B cell (primary cell): ENCODE data around the gene GLIS1. TPM values are rescaled to one million over a fixed set of nuclear protein-coding genes. Genes with fewer than 3 reads are reported as not detected.

Experiments
- ATAC-seq: fragments of 200-7000 bp; cut with Tn5 transposase; one replicate; pipeline ENCODE4 v1.10.0; 2021; ENCODE audit warnings: low read depth, mild to moderate bottlenecking, moderate number of reproducible peaks, moderate library complexity
- CTCF ChIA-PET: fragments of 350-600 bp; sonication (Branson Sonifier 250); formaldehyde crosslinking; loops from one replicate; lab custom pipeline; 2021; ENCODE audit warnings: antibody characterized with exemption, inconsistent platforms; lab: Charles Lee
- POLR2A ChIA-PET: fragments of 350-600 bp; sonication (Branson Sonifier 250); formaldehyde crosslinking; loops from one replicate; lab custom pipeline; 2021; ENCODE audit warnings: antibody characterized with exemption; lab: Charles Lee
- DNase-seq: peaks from one replicate; pipeline ENCODE4 v3.0.0; 2013
- H2AFZ ChIP-seq: 2 replicates; pipeline ENCODE4 v1.6.1; 2012; ENCODE audit warnings: mild to moderate bottlenecking, low read depth, low read length; ENCODE audit not compliant: insufficient read depth, poor library complexity, severe bottlenecking
- H3K27ac ChIP-seq, 2 donors: 1 replicate in 1 of 2; 2 replicates in 1 of 2; pipeline ENCODE4 v1.5.1; 2012 to 2013; ENCODE audit warnings: low read length in 2 of 2, mild to moderate bottlenecking in 2 of 2, moderate library complexity in 1 of 2
- H3K27me3 ChIP-seq, 4 experiments: fragments of 200-600 bp in 1 of 4; sonication (generic) in 1 of 4; replicated peaks in 1 of 4; 1 replicate in 2 of 4; 2 replicates in 2 of 4; pipeline versions ENCODE4 v1.6.1 to v1.7.0; 2013 to 2016; ENCODE audit warnings: low read length in 3 of 4, mild to moderate bottlenecking in 2 of 4, mixed read lengths in 1 of 4, moderate library complexity in 1 of 4; ENCODE audit not compliant: insufficient read depth in 4 of 4, control insufficient read depth in 3 of 4; ENCODE audit errors: control extremely low read depth in 1 of 4
- H3K36me3 ChIP-seq, 2 experiments: replicated peaks in 1 of 2; 1 replicate in 1 of 2; 2 replicates in 1 of 2; pipeline versions ENCODE4 v1.6.1 to v1.7.1; 2013; ENCODE audit warnings: low read length in 1 of 2; ENCODE audit not compliant: insufficient read depth in 2 of 2, control insufficient read depth in 1 of 2; ENCODE audit errors: control extremely low read depth in 1 of 2, extremely low read depth in 1 of 2
- H3K4me1 ChIP-seq, 2 donors: fragments of 200-600 bp in 1 of 2; sonication (generic) in 1 of 2; 1 replicate in 1 of 2; 2 replicates in 1 of 2; pipeline versions ENCODE4 v1.5.1 to v1.6.1; 2013 to 2017; ENCODE audit warnings: low read length in 2 of 2; ENCODE audit not compliant: control insufficient read depth in 2 of 2, insufficient read depth in 2 of 2
- H3K4me2 ChIP-seq: replicated peaks from 2 replicates; pipeline ENCODE3; 2012; ENCODE audit warnings: mild to moderate bottlenecking, low read depth, low read length; ENCODE audit not compliant: poor library complexity, severe bottlenecking
- H3K4me3 ChIP-seq, 5 experiments: fragments of 200-600 bp in 1 of 5; sonication (generic) in 1 of 5; 1 replicate in 3 of 5; 2 replicates in 2 of 5; pipeline versions ENCODE4 v1.5.1 to v1.7.0; 2011 to 2016; ENCODE audit warnings: low read length in 4 of 5, mild to moderate bottlenecking in 4 of 5, low read depth in 2 of 5, control low read depth in 1 of 5, moderate library complexity in 1 of 5; ENCODE audit not compliant: insufficient read depth in 1 of 5; ENCODE audit errors: control extremely low read depth in 1 of 5, extremely low read depth in 1 of 5
- H3K79me2 ChIP-seq: fragments of 200-600 bp; sonication (generic); one replicate; pipeline ENCODE4 v1.6.0; 2016; ENCODE audit warnings: low read length; ENCODE audit not compliant: control insufficient read depth, insufficient read depth
- H3K9ac ChIP-seq: fragments of 200-600 bp; sonication (generic); 2 replicates; pipeline ENCODE4 v1.6.1; 2017; ENCODE audit warnings: mild to moderate bottlenecking, low read length, moderate library complexity
- H3K9me3 ChIP-seq, 3 donors: one replicate each; pipeline versions ENCODE4 v1.6.1 to v1.7.1; 2013; ENCODE audit warnings: low read length in 2 of 3; ENCODE audit not compliant: control insufficient read depth in 2 of 3, insufficient read depth in 1 of 3; ENCODE audit errors: control extremely low read depth in 1 of 3
- H4K20me1 ChIP-seq: 2 replicates; pipeline ENCODE4 v1.6.0; 2012; ENCODE audit warnings: mild to moderate bottlenecking, low read length; ENCODE audit not compliant: insufficient read depth, control insufficient read depth, poor library complexity, severe bottlenecking
- H3K27ac Mint-ChIP-seq: one replicate; pipeline ENCODE4 v1.8.0; 2021; ENCODE audit warnings: mixed read lengths
- H3K27me3 Mint-ChIP-seq: one replicate; pipeline ENCODE4 v1.8.0; 2021; ENCODE audit warnings: mixed read lengths
- H3K4me1 Mint-ChIP-seq: one replicate; pipeline ENCODE4 v1.8.0; 2021; ENCODE audit warnings: mixed read lengths
- H3K4me3 Mint-ChIP-seq: one replicate; pipeline ENCODE4 v1.8.0; 2021; ENCODE audit warnings: mixed read lengths
- H3K9me3 Mint-ChIP-seq: one replicate; pipeline ENCODE4 v1.8.0; 2022; ENCODE audit warnings: mixed read lengths; ENCODE audit not compliant: insufficient read depth
- CTCF ChIP-seq: fragments of 200-600 bp; IDR thresholded peaks from one replicate; pipeline ENCODE4 v1.8.0; 2022; ENCODE audit warnings: antibody characterized with exemption, mild to moderate bottlenecking
- EZH2 ChIP-seq: IDR thresholded peaks from 2 replicates; pipeline ENCODE4 v1.6.1; 2012; ENCODE audit warnings: borderline replicate concordance, low read depth, mild to moderate bottlenecking, moderate library complexity, low read length; ENCODE audit not compliant: insufficient read depth, poor library complexity, severe bottlenecking
- WGBS: methylation state at CpG from one replicate; pipeline ENCODE4 v1.1.5; 2013; ENCODE audit warnings: missing lambda C conversion rate; ENCODE audit not compliant: insufficient coverage; 5-methylcytosine and 5-hydroxymethylcytosine counted together
- intact Hi-C: fragments of 100-400 bp; cut with micrococcal nuclease; formaldehyde crosslinking; loops from one replicate; pipeline ENCODE4 v1.10.0; 2022
- polyA plus RNA-seq: library from polyadenylated mRNA; depleted of rRNA; stranded (reverse); fragments of >200 nt; gene quantifications from 2 replicates; pipeline ENCODE4 v1.2.3, GENCODE V29; 2012
- total RNA-seq, 2 donors: library from RNA; stranded (reverse); fragments of 120-200 nt in 1 of 2; gene quantifications; 1 replicate in 1 of 2; 2 replicates in 1 of 2; pipeline versions ENCODE4 v1.2.3 to v1.2.4, GENCODE V29; 2013 to 2022

The GLIS1 gene
- total and polyA plus RNA-seq, 2 donors (not counting 1 experiment from before 2014, with no cell fraction given), result not detected

DNA sequence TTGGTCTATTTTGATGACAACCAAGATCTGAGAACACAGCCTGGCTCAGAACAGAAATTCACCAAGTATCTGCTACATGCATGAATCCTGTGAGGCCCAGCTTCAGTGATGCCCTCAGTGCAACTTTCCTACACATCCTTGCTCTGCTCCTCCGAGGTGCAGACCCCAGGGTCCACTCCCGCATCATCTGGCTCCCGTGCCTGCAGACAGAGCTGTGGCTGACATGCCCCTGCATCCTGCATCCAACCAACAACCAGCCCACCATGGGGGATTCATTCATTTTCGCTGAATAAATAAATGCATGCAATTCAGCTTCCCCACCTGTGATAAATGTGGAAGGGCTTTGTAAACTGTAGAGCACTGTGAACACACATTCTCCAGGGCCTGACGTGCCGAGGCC is 112.3 kb downstream of the GLIS1 start:
- no peaks in the 10 kb centered on the region for H4K20me1 ChIP-seq
- H3K27me3 ChIP-seq, result no peaks in the 10 kb centered on the region
- CTCF ChIA-PET, result interaction anchor here (0.9 kb wide), 1 partner anchor 96 kb away, joined by 3 read pairs; no protein-coding TSS in a partner anchor
- H3K27ac ChIP-seq, result no peak overlapping the region
- H3K4me3 ChIP-seq, result no peak overlapping the region
- TF ChIP-seq EZH2, result no peak
- no peak for TF ChIP-seq CTCF
- H3K4me3 Mint-ChIP-seq, result no peak overlapping the region
- no peak overlapping the region for H3K9ac ChIP-seq
- no peak for DNase-seq
- no peaks in the 10 kb centered on the region for H3K4me1 ChIP-seq
- H3K9me3 Mint-ChIP-seq, result no peaks in the 10 kb centered on the region
- H2AFZ ChIP-seq, result no peak overlapping the region
- H3K36me3 ChIP-seq, result no peaks in the 10 kb centered on the region
- no peaks in the 10 kb centered on the region for H3K4me1 Mint-ChIP-seq
- no peaks in the 10 kb centered on the region for H3K9me3 ChIP-seq
- peaks cover 7% of the 10 kb centered on the region for H3K27me3 Mint-ChIP-seq
- ATAC-seq, result no peak
- 67% methylated on average over 3 of the region's 6 CpGs for WGBS
- H3K4me2 ChIP-seq, result no peak overlapping the region
- no peaks in the 10 kb centered on the region for H3K79me2 ChIP-seq
- intact Hi-C loops, result no loop called here
- POLR2A ChIA-PET, result no interaction called here
- H3K27ac Mint-ChIP-seq, result no peak overlapping the region

- Mint-ChIP-seq H3K4me1 (no peaks in the 10 kb centered on the region), H3K27me3 (peaks cover 7% of the 10 kb centered on the region), H3K9me3 (no peaks in the 10 kb centered on the region), H3K4me3 (no peak overlapping the region), H3K27ac (no peak overlapping the region)
- intact Hi-C loops, result no loop called here
- no peak overlapping the region for H3K4me3 ChIP-seq
- no peaks in the 10 kb centered on the region for H3K4me1 ChIP-seq
- ATAC-seq, result no peak
- no peaks in the 10 kb centered on the region for H4K20me1 ChIP-seq
- WGBS, result 85% methylated on average over 10 of the region's 10 CpGs
- ChIA-PET CTCF (interaction anchor here (0.9 kb wide), 1 partner anchor 97 kb away, joined by 3 read pairs; no protein-coding TSS in a partner anchor), POLR2A (no interaction called here)
- no peak overlapping the region for H3K27ac ChIP-seq
- no peak overlapping the region for H3K9ac ChIP-seq
- H3K4me2 ChIP-seq, result no peak overlapping the region
- no peaks in the 10 kb centered on the region for H3K36me3 ChIP-seq
- H3K9me3 ChIP-seq, result no peaks in the 10 kb centered on the region
- H3K27me3 ChIP-seq, result no peaks in the 10 kb centered on the region
- no peak for DNase-seq
- TF ChIP-seq CTCF (no peak), EZH2 (no peak)
- H2AFZ ChIP-seq, result no peak overlapping the region
- no peaks in the 10 kb centered on the region for H3K79me2 ChIP-seq
These were observed 113.0 kb downstream of the GLIS1 start for GRCh38 chr1:53625766-53626520.
